CD14-positive monocyte (primary cell): Measurements from ENCODE around the gene PAMR1. TPM values are rescaled to one million over a fixed set of nuclear protein-coding genes. Genes with fewer than 3 reads are reported as not detected.

Experiments used
- DNase-seq, 3 donors: peaks; one replicate each; pipeline ENCODE4 v3.0.0-alpha.2; 2011 to 2022
- H2AFZ ChIP-seq: 2 replicates; pipeline ENCODE4 v1.6.0; 2012; ENCODE audit warnings: mild to moderate bottlenecking, low read depth, low read length, inconsistent platforms; ENCODE audit not compliant: insufficient read depth, poor library complexity, severe bottlenecking
- H3K27ac ChIP-seq, 2 donors: 1 replicate in 1 of 2; 2 replicates in 1 of 2; pipeline ENCODE4 v1.5.1; 2012 to 2013; ENCODE audit warnings: low read length in 2 of 2, control low read depth in 1 of 2, inconsistent platforms in 1 of 2, low read depth in 1 of 2, mild to moderate bottlenecking in 1 of 2
- H3K27me3 ChIP-seq, 2 donors: one replicate each; pipeline versions ENCODE4 v1.6.0 to v1.6.1; 2011 to 2013; ENCODE audit warnings: low read length in 2 of 2; ENCODE audit not compliant: control insufficient read depth in 2 of 2, insufficient read depth in 2 of 2
- H3K36me3 ChIP-seq, 2 donors: replicated peaks in 1 of 2; 1 replicate in 1 of 2; 2 replicates in 1 of 2; pipeline versions ENCODE4 v1.5.1 to v1.6.1; 2012 to 2013; ENCODE audit warnings: low read length in 2 of 2, control low read depth in 1 of 2, inconsistent platforms in 1 of 2, mild to moderate bottlenecking in 1 of 2; ENCODE audit not compliant: insufficient read depth in 2 of 2, control insufficient read depth in 1 of 2
- H3K4me1 ChIP-seq, 2 donors: 1 replicate in 1 of 2; 2 replicates in 1 of 2; pipeline versions ENCODE4 v1.5.1 to v1.6.1; 2012 to 2013; ENCODE audit warnings: low read length in 2 of 2, control low read depth in 1 of 2, inconsistent platforms in 1 of 2, mild to moderate bottlenecking in 1 of 2, moderate library complexity in 1 of 2; ENCODE audit not compliant: insufficient read depth in 2 of 2, control insufficient read depth in 1 of 2
- H3K4me2 ChIP-seq: replicated peaks from 2 replicates; pipeline ENCODE3; 2012; ENCODE audit warnings: low read length, moderate library complexity, mild to moderate bottlenecking; ENCODE audit not compliant: poor library complexity, severe bottlenecking; ENCODE audit errors: extremely low read depth
- H3K4me3 ChIP-seq, 3 experiments: fragments of 200-600 bp in 1 of 3; sonication (generic) in 1 of 3; replicated peaks in 1 of 3; 1 replicate in 2 of 3; 2 replicates in 1 of 3; pipeline ENCODE4 v1.5.1; 2011 to 2013; ENCODE audit warnings: low read length in 3 of 3, mild to moderate bottlenecking in 3 of 3, control low read depth in 2 of 3, low read depth in 2 of 3, inconsistent platforms in 1 of 3, moderate library complexity in 1 of 3
- H3K79me2 ChIP-seq: 2 replicates; pipeline ENCODE4 v1.6.0; 2012; ENCODE audit warnings: mild to moderate bottlenecking, control low read depth, inconsistent platforms, low read length, moderate library complexity; ENCODE audit not compliant: insufficient read depth
- H3K9ac ChIP-seq: 2 replicates; pipeline ENCODE4 v1.6.0; 2017; ENCODE audit warnings: low read length, mild to moderate bottlenecking; ENCODE audit not compliant: insufficient read depth, poor library complexity, severe bottlenecking
- H3K9me3 ChIP-seq, 2 donors: replicated peaks in 1 of 2; 1 replicate in 1 of 2; 2 replicates in 1 of 2; pipeline versions ENCODE4 v1.5.1 to v1.6.1; 2012 to 2013; ENCODE audit warnings: low read length in 2 of 2, control low read depth in 1 of 2; ENCODE audit not compliant: control insufficient read depth in 1 of 2, insufficient read depth in 1 of 2
- H4K20me1 ChIP-seq: 2 replicates; pipeline ENCODE4 v1.6.0; 2012; ENCODE audit warnings: mild to moderate bottlenecking, low read length, control low read depth, moderate library complexity; ENCODE audit not compliant: insufficient read depth
- H3K27ac Mint-ChIP-seq, 7 donors: one replicate each; pipeline ENCODE4 v1.8.0; 2020; ENCODE audit warnings: mild to moderate bottlenecking in 7 of 7, mixed read lengths in 7 of 7, moderate library complexity in 6 of 7, inconsistent platforms in 2 of 7
- H3K27me3 Mint-ChIP-seq, 3 donors: one replicate each; pipeline ENCODE4 v1.8.0; 2021 to 2022; ENCODE audit warnings: low read depth in 3 of 3, mild to moderate bottlenecking in 3 of 3, mixed read lengths in 3 of 3, moderate library complexity in 3 of 3, inconsistent platforms in 1 of 3
- H3K36me3 Mint-ChIP-seq, 2 donors: one replicate each; pipeline ENCODE4 v1.8.0; 2020; ENCODE audit warnings: mixed read lengths in 2 of 2, inconsistent platforms in 1 of 2, mild to moderate bottlenecking in 1 of 2
- H3K4me1 Mint-ChIP-seq: one replicate; pipeline ENCODE4 v1.8.0; 2020; ENCODE audit warnings: mild to moderate bottlenecking, mixed read lengths
- H3K4me3 Mint-ChIP-seq, 2 donors: one replicate each; pipeline ENCODE4 v1.8.0; 2020; ENCODE audit warnings: mild to moderate bottlenecking in 2 of 2, mixed read lengths in 2 of 2, moderate library complexity in 1 of 2
- H3K9me3 Mint-ChIP-seq, 7 donors: one replicate each; pipeline ENCODE4 v1.8.0; 2020 to 2022; ENCODE audit warnings: mixed read lengths in 7 of 7, mild to moderate bottlenecking in 6 of 7, moderate library complexity in 6 of 7, inconsistent platforms in 2 of 7
- WGBS: methylation state at CpG from one replicate; pipeline ENCODE4 v1.1.5; 2013; ENCODE audit warnings: missing lambda C conversion rate; ENCODE audit not compliant: insufficient coverage; 5-methylcytosine and 5-hydroxymethylcytosine counted together
- intact Hi-C, 2 donors: fragments of 100-400 bp; cut with micrococcal nuclease; formaldehyde crosslinking; loops; one replicate each; pipeline versions ENCODE4 v1.15.0 to v1.15.1; 2023
- polyA plus RNA-seq, 3 donors: library from polyadenylated mRNA; depleted of rRNA in 1 of 3; unstranded in 2 of 3; stranded (reverse) in 1 of 3; fragments of 300-500 nt in 2 of 3; fragments of >200 nt in 1 of 3; fragmentation: Illumina TruSeq in 2 of 3; gene quantifications; 1 replicate in 2 of 3; 2 replicates in 1 of 3; pipeline ENCODE4 v1.2.3, GENCODE V29; 2012 to 2021
- TF ChIP-seq, protein P1 (sequence below): fragments of 200-600 bp; IDR thresholded peaks from one replicate; pipeline ENCODE4 v1.8.0; 2022; ENCODE audit warnings: antibody characterized with exemption, mild to moderate bottlenecking

The PAMR1 gene
- polyA plus RNA-seq, 3 donors = not detected

- no peak overlapping the region for H3K27ac ChIP-seq
- intact Hi-C loops = loop anchor here in 1 of 2 donors (5.0 kb wide), 1 partner anchor 48 kb away; no protein-coding TSS in a partner anchor
- DNase-seq = no peak
- Mint-ChIP-seq H3K27ac (no peak overlapping the region), H3K4me3 (no peak overlapping the region), H3K4me1 (peaks cover 15% of the 10 kb centered on the region), H3K36me3 (no peaks in the 10 kb centered on the region), H3K27me3 (peaks cover 1 to 8% (median 2%) of the 10 kb centered on the region in 3 donors), H3K9me3 (peaks cover 0 to 3% (median 0%) of the 10 kb centered on the region in 7 donors)
- H3K79me2 ChIP-seq = no peaks in the 10 kb centered on the region
- no CpG with 5 or more reads among the region's 5 CpGs for WGBS
- H3K27me3 ChIP-seq = peaks cover 0 to 4% of the 10 kb centered on the region in 2 donors
- peaks cover 15% of the 10 kb centered on the region in 2 donors for H3K4me1 ChIP-seq
- no peaks in the 10 kb centered on the region for H3K9me3 ChIP-seq
- no peaks in the 10 kb centered on the region for H4K20me1 ChIP-seq
- H3K4me3 ChIP-seq = no peak overlapping the region
- H3K36me3 ChIP-seq = no peaks in the 10 kb centered on the region
- H2AFZ ChIP-seq = no peak overlapping the region
- TF ChIP-seq, protein P1, sequence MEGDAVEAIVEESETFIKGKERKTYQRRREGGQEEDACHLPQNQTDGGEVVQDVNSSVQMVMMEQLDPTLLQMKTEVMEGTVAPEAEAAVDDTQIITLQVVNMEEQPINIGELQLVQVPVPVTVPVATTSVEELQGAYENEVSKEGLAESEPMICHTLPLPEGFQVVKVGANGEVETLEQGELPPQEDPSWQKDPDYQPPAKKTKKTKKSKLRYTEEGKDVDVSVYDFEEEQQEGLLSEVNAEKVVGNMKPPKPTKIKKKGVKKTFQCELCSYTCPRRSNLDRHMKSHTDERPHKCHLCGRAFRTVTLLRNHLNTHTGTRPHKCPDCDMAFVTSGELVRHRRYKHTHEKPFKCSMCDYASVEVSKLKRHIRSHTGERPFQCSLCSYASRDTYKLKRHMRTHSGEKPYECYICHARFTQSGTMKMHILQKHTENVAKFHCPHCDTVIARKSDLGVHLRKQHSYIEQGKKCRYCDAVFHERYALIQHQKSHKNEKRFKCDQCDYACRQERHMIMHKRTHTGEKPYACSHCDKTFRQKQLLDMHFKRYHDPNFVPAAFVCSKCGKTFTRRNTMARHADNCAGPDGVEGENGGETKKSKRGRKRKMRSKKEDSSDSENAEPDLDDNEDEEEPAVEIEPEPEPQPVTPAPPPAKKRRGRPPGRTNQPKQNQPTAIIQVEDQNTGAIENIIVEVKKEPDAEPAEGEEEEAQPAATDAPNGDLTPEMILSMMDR = no peak
- no peak overlapping the region for H3K9ac ChIP-seq
- H3K4me2 ChIP-seq = no peak overlapping the region
These were observed 130.5 kb downstream of the PAMR1 start for GRCh38 chr11:35394941-35395340.

GRCh38 chr11:35393098-35393497 lies 132.3 kb downstream of the PAMR1 start:
- no peak overlapping the region for H3K9ac ChIP-seq
- no peaks in the 10 kb centered on the region for H3K27me3 ChIP-seq
- no peaks in the 10 kb centered on the region for H3K9me3 ChIP-seq
- no peak overlapping the region for H3K4me3 Mint-ChIP-seq
- H3K36me3 Mint-ChIP-seq = no peaks in the 10 kb centered on the region
- TF ChIP-seq, protein P1 = no peak
- no peak overlapping the region for H3K27ac ChIP-seq
- peaks cover 0 to 3% (median 0%) of the 10 kb centered on the region in 7 donors for H3K9me3 Mint-ChIP-seq
- peaks cover 1 to 6% (median 2%) of the 10 kb centered on the region in 3 donors for H3K27me3 Mint-ChIP-seq
- H3K4me1 ChIP-seq = peaks cover 15% of the 10 kb centered on the region in 2 donors
- H3K27ac Mint-ChIP-seq = no peak overlapping the region
- H3K79me2 ChIP-seq = no peaks in the 10 kb centered on the region
- no peaks in the 10 kb centered on the region for H4K20me1 ChIP-seq
- WGBS = 85% methylated on average over 4 of the region's 4 CpGs
- peaks cover 15% of the 10 kb centered on the region for H3K4me1 Mint-ChIP-seq
- no peak overlapping the region for H3K4me2 ChIP-seq
- no peak overlapping the region for H3K4me3 ChIP-seq
- H3K36me3 ChIP-seq = no peaks in the 10 kb centered on the region
- no peak overlapping the region for H2AFZ ChIP-seq
- DNase-seq = no peak
- intact Hi-C loops = loop anchor here (2.0 to 5.0 kb wide), 3 partner anchors 46 to 806 kb away; no protein-coding TSS in a partner anchor
